ENCODE data around the gene SLC6A3.
"Not testable (repeated sequence)": the region's sequence is repeated elsewhere in the genome, so short reads cannot be mapped to it uniquely, and the experiment has no call there.

Gene SLC6A3

DNA sequence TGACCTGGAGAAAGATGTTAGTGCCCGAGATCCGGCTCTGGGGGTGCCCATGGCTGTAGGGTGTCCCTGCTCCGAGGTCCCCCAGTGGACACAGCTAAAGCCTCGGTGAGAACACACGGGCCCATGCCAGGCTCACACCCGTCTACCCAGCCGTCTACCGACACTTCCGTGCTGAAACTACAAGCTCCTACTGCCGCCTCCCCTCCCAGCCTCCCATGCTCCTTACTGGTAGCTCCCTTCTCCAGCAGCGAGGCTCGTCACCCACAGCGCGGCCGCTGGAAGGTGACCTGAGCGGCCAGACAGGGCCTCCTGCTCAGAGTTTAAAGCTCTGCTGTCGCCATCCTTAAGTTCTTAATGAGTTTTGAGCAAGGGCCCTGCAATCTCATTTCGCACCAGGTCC is 67.1 kb downstream of the SLC6A3 start:
- DNase-seq (ENCODE audit: low read depth), result no peak
- no peak overlapping the region for H3K4me3 ChIP-seq (ENCODE audit: low read length)
- no peak for TF ChIP-seq CTCF (IDR thresholded peaks at IDR 0.05; ENCODE audit: insufficient read depth, low read depth, low read length, missing control alignments)

DNA sequence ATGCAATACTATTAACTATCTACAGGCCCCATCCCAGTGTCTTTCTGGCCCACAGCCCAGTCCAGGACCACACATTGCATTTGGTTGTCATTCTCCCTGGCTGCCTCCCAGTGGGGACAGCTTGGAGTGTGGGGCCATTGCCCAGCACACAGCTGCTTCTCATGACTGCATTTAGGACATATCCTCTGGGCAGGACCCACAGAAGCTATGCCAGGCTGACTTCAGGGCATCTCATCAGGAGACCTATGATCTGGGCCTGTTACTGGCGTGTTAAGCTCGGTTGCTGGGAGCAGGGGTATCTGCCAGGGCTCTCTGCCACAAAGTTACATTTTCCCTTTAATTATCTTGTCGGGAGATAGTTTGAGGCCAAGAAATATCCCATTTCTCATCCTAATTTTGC is 68.3 kb downstream of the SLC6A3 start:
- TF ChIP-seq CTCF (IDR thresholded peaks at IDR 0.05; ENCODE audit: insufficient read depth, low read depth, low read length, missing control alignments), result no peak
- no peak for DNase-seq (ENCODE audit: low read depth)
- no peak overlapping the region for H3K4me3 ChIP-seq (ENCODE audit: low read length)

GRCh38 chr5:1375871-1376810 is 69.1 kb downstream of the SLC6A3 start:
- H3K4me3 ChIP-seq (ENCODE audit: low read length), result no peak overlapping the region
- no peak for TF ChIP-seq CTCF (IDR thresholded peaks at IDR 0.05; ENCODE audit: insufficient read depth, low read depth, low read length, missing control alignments)
- no peak for DNase-seq (ENCODE audit: low read depth)

DNA sequence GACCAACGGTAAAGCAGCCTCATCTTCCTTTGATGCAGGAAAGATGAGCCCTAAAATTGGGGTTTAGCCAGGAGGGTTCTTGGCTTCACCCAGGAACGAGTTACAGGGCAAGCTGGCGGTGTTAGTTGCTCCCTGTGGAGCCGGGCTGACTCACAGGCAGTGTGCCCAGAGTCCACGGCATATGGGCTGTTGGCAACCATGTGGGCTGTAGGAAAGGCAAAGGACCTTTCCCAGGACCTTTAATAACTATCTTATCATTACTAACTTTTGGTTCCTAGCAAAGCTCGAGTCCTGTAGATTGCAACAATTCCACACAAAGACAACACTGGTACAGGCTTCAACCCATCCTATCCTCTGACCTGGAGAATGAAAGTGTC is 70.6 kb downstream of the SLC6A3 start:
- no peak for TF ChIP-seq CTCF (IDR thresholded peaks at IDR 0.05; ENCODE audit: insufficient read depth, low read depth, low read length, missing control alignments)
- no peak overlapping the region for H3K4me3 ChIP-seq (ENCODE audit: low read length)
- DNase-seq (ENCODE audit: low read depth), result no peak

DNA sequence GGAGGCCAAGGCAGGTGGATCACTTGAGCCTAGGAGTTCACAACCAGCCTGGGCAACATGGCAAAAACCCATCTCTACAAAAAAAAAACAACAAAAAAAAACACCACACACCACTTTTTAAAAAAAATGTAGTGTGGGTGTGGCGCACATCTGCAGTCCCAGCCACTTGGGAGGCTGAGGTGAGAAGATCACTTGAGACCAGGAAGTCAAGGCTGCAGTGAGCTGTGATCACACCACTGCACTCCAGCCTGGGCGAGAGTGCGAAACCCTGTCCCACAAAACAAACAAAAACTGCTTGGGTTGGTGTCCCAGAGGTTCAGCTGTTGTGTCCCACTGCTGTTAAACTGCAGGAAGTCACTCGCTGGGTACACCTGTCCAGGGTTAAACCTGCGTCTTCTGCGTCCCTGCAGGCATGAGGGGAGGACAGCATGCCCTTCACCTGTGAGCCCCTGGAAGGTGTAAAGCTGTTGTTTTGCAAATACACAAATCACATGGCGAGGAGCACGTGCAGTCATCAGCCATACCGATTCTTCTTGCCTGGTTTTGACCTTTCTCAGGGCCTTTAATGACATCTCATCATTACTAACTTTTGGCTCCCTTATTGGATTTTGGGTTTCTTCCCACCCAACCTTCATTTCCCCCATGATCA is 71.1 kb downstream of the SLC6A3 start:
- no peak for DNase-seq (ENCODE audit: low read depth)
- no peak overlapping the region for H3K4me3 ChIP-seq (ENCODE audit: low read length)
- TF ChIP-seq CTCF (IDR thresholded peaks at IDR 0.05; ENCODE audit: insufficient read depth, low read depth, low read length, missing control alignments), result no peak

DNA sequence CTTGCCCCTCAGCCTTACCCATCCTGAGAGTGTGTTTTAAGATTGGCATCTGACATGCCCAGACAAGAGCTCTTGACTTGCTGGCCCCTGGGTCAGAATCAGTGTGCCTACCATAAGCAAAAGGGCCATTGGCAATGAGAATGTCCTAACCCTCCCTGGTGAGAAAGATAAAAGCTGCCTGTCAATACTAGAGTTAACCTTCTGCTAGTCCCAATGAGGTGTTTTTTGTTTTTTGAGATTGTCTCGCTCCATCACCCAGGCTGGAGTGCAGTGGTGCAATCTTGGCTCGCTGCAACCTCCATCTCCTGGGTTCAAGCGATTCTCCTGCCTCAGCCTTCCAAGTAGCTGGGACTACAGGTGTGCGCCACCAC is 73.3 kb downstream of the SLC6A3 start:
- not testable (repeated sequence) for H3K4me3 ChIP-seq (ENCODE audit: low read length); DNase-seq (ENCODE audit: low read depth)

DNA sequence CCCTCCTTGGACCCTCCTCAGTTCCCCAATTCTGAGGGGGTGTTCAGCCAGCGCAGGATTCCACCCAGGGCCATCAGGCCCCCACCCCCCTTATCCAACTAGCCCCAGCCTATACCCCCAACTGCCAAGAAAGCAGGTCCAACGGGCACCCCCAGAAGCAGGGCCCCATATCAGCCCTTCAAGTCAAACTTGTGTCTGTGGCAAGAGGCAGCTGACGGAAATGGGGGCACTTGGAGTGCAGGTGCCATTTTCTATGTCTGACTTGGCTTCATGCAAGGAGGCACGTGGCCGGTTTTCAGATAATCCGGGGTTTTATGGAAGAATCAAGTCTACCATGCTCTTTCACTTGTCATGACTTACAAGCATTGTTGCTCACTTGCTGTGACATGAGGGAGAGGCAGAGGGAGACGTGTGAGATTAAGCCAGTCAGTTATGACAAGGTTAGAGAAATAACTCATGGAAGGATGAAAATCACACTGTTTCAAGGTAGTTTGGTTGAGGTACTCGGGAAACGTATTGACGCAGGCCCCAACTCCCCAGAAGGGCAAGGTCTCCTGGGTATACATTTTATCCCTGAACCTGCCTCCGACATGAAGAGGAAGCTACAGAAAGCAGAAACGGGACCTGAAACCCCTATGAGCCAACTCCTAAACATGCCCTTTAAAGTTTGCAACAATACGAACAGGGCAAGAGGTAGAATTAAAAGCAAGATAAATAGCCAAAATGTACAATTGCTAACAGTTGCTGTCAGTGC is 73.8 kb downstream of the SLC6A3 start:
- TF ChIP-seq CTCF (IDR thresholded peaks at IDR 0.05; ENCODE audit: insufficient read depth, low read depth, low read length, missing control alignments), result no peak
- DNase-seq (ENCODE audit: low read depth), result no peak
- H3K4me3 ChIP-seq (ENCODE audit: low read length), result no peak overlapping the region
